HG02938 (cell line): ENCODE results near the gene NOL11.
"Not testable (repeated sequence)": the region's sequence is repeated elsewhere in the genome, so short reads cannot be mapped to it uniquely, and the experiment has no call there.

Source experiments
- ATAC-seq: cut with Tn5 transposase; IDR thresholded peaks from one replicate; pipeline ENCODE4 v1.9.1; 2021; ENCODE audit warnings: mild to moderate bottlenecking, moderate library complexity; ENCODE audit not compliant: unreplicated experiment

NOL11 gene

GRCh38 chr17:67707442-67707841 is 10.3 kb upstream of the NOL11 start:
- no peak for ATAC-seq

GRCh38 chr17:67708378-67708777 is 9.4 kb upstream of the NOL11 start:
- no peak for ATAC-seq

DNA sequence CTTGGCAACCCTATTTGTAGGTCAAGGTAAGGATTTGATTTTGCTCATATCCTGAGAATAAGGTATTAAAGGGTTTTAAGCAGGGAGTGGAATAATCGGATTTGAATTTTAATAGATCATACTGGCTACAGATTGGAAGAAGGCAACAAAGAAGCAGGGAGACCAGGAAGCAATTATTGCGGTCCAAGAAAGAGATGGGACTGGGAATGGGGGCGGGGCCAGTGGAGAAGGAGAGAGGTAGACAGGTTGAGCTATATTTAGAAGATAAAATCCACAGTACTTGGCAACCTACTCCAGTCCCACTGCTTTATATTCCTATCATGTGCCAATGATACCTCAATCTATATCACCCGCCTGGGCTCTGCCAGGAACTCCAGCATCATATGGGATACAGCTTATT is 5.8 kb upstream of the NOL11 start:
- no peak for ATAC-seq

DNA sequence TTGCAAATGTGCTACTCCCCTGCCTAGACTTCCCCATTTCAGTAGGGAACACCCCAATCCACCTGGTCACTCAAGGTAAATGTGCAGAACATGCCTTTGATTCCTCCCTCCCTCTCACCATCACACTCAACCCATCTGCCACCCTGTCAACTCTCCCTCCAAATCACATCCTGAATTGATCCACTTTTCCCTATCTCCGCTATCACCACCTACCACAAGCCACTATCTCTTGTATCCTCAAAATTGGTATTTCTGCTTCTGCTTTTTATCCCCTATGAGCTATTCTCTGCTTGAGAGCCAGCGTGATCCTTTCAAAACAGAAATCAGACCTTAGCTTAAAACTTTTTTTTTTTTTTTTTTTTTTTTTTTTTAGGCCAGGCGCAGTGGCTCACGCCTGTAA is 5.4 kb upstream of the NOL11 start:
- no peak for ATAC-seq

DNA sequence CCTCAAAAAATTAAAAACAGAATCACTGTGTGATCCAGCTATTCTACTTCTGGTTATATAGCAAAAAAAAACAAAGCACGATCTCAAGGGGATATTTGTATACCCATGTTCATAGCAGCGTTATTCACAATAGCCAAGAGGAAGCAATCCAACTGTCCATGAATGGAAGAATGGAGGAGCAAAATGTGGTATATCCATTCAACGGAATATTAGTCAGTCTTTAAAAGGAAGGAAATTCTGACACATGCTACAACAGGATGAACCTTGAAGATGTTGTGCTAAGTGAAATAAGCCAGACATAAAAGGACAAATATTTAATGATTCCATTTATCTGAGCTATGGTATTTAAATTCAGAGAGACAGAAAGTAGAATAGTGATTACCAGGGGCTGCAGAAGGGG is 4.6 kb upstream of the NOL11 start:
- ATAC-seq, result no peak

DNA sequence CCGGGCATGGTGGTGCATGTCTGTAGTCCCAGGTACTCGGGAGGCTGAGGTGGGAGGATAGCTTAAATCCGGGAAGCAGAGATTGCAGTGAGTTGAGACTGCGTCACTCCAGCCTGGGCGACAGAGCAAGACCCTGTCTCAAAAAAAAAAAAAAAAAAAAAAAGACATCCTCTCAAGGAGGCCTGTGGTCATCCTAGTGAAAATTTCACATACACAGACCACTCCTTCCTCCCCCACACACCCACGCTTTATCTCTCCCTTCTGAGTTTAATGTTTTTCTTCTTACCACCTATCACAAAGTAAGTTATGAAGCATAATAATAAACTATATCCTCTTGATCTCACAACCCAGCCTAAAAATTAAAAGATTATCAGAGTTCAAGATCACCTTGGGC is 1.3 kb upstream of the NOL11 start:
- no peak for ATAC-seq

DNA sequence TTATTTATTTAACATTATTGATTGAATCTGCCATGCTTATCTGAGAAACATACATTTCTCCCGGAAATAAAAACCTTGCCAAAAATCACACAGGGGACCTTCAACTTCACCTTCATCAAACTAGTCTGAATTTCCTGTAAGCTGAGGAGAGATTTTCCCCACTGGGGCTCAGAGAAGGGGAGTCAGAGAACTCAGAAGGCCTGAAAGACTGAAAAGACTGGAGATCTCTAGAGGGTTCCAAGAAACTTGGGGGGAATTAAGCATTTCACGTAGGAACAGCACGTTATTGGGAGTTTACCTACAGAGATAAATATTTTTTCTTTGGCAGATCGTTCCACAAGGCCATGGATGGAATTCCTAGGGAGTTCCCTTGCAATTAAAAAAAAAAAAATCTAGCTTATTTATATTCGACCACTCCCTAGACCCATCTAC is 528 bp upstream of the NOL11 start:
- ATAC-seq, result no peak

DNA sequence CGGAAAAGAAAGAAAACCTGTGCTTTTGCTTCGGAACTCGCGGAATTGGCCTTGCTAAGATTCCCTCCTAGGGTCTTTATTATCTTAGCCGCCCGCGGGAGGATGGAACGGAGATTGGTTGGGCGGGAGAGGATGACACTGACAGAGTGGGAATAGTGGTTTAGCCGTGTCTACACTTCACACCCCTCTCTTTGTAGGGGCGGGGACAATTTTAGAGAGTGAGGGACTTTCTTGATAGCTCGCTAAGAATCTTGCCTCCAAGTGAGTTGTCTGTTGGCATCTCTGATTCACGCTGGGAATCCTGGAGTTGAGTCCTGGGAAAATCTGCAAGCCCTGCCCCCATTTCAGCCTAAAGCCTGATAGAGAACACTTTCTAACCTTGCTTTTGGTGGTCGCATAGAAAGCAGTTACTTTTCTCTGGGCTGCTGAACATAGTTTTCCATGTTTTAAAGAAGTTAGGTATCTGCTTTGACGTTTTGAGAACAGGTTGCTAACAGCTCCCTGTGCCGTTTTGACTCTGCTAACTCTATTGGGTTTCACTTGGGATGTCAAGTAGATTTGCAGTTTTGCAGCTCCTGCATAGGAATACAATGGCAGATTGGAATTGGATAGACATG is 697 bp downstream of the NOL11 start:
- peak; percentile 19 for ATAC-seq

DNA sequence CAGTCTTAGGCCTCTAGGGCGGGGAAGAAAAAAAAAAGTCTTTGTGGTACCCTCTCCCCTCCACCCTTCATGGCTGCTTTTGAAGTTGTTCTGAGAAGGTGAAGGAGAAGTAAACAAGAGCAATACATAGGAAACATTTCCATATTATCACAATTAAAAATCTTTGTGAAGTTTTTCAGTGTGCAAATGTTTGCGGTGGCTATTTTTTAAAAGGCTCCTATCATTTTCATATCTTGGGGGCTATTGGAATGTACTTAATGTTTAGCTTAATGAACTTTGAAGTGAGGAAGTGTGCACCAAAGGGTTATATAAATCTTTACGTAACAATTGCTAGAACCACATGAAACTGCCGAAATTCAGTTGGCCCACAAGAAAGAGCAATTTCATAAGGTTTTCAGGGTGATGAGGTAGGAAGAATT is 7.6 kb downstream of the NOL11 start:
- ATAC-seq, result no peak

GRCh38 chr17:67725807-67726206 is 8.1 kb downstream of the NOL11 start:
- no peak for ATAC-seq

DNA sequence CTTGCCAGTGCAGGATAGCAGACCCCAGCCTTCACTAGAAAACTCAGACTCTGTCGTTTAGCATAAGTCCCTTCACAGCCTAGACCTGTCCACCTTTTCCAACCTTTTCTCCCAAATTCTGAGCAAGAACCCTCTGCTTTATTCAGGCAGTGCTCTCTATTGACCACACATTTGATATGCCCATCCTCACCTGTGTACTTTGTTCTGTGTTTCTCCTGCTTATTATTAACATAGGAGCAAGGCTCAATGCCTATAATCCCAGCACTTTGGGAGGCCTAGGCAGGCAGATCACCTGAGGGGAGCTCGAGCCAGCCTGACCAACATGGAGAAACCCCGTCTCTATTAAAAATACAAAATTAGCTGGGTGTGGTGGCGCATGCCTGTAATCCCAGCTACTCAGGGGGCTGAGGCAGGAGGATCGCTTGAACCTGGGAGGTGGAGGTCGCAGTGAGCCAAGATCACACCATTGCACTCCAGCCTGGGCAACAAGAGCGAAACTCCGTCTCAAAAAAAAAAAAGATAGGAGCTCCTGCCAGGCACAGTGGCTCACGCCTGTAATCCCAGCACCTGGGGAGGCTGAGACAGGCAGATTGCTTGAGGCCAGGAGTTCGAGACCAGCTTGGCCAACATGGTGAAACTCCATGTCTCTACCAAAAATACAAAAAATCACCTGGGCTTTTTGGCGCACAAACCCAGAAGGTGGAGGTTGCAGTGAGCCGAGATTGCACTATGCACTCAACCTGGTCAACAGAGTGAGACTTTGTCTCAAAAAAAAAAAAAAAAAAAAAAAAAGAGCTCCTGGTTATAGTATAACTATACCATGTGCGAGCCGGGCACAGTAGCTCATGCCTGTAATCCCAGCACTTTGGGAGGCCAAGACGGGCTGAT is 9.7 kb downstream of the NOL11 start:
- not testable (repeated sequence) for ATAC-seq

DNA sequence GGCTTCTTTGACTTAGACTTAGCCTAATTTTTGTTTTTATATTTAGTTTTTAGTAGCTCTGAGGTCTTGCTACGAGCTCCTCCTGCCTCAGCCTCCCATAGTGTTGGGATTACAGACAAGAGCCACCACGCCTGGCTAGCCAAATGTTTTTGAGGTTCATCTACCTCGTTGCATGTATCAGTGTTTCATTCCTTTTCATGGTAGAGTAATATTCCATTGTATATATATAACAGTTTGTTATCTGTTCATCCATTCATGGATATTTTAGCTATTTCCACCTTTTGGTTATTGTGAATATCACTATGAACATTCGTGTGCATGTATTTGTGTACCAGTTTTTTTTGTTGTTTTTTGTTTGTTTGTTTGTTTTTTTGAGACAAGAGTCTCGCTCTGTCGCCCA is 12.2 kb downstream of the NOL11 start:
- ATAC-seq, result no peak

GRCh38 chr17:67730731-67731130 is 13.0 kb downstream of the NOL11 start:
- ATAC-seq, result no peak

DNA sequence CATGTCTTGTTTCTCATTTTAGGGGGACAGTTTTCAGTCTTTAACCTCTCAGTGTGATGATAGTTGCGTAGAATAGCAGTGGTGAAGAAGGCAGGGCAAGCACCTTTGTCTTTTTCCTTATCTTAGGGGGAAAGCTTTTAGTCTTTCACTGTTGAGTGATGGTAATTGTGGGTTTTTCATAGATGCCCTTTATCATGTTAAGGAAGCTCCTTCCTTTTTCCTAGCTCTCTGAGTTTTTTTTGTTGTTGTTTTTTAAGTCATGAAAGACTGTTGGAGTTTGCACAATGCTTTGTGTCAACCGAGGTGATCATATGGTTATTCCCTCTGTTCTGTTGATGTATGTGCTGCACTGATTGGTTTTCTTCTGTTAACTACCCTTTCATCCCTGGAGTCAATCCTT is 15.7 kb downstream of the NOL11 start:
- ATAC-seq, result no peak

DNA sequence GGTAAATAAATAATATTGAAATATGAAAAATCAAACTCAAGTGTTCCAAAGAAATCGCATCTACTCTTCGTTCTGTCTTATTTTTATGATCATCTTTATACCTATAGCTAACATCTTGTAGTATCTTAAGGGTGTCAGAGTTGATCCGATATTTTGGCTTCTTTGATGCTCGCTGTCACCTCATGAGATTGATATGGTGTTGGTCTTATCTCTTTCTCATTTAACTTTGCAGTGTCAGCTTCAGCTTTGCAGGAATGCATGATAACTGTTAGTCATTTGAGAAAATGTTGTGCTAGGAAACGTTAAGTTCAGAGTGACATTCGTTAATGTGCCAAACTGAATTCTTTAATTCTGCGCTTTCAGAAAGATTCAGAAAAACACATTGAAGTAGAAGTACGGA is 19.4 kb downstream of the NOL11 start:
- no peak for ATAC-seq

GRCh38 chr17:67742025-67742424 is 24.3 kb downstream of the NOL11 start:
- ATAC-seq, result no peak

DNA sequence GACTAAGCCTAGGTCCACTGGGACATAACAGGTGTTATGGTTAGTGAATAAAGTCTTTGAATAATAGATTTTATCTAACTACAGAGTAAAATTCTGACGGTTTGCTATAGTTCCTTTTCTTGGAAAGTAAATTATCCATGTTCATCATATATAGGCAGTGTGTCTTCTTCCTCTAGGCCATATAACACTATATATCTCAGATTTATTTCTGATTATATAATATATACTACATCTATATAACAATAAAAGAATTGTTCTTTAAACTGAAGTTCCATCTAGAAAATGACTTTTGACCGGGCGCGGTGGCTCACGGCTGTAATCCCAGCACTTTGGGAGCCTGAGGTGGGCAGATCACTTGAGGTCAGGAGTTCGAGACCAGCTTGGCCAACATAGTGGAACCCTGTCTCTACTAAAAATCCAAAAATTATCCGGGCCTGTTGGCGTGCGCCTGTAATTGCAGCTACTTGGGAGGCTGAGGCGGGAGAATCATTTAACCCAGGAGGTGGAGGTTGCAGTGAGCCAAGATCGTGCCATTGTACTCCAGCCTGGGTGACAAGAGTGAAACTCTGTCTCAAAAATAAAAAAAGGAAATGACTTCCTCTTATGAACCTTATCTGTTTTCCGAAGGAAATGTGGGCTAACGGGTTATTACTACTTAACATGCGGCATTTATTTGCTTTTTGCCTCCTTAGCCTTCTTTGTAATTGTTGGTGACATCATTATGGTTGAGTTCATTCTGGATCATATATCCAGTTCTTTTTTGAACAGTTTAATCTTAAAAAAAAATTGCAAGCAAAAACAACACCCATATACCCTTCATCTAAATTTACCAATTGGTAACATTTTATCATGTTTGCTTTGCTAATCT is 29.2 kb downstream of the NOL11 start:
- no peak for ATAC-seq

DNA sequence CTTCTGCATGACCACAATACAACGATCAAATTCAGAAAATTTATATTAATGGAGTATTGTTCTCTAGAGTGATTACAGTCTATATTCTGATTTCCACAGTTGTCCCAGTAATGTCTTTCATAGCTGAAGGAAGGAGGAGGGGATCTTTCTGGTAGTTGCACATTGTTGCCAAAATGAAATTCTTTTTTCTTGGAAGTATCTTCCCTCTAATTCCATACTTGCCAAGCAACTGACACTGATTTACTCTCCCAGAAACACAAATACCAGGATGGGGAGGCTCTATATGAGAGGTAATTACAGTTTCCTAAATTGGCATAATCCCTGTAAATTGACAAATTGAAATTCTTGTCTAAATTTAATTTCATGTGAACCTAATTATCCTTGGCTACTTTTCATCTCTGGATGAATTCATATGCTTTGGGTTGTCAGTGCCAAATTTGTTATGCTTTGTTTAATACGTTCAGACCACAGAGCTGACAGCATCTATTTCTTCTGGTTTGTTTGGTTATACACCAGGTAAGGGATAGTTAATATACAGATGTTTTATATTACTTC is 30.0 kb downstream of the NOL11 start:
- no peak for ATAC-seq

DNA sequence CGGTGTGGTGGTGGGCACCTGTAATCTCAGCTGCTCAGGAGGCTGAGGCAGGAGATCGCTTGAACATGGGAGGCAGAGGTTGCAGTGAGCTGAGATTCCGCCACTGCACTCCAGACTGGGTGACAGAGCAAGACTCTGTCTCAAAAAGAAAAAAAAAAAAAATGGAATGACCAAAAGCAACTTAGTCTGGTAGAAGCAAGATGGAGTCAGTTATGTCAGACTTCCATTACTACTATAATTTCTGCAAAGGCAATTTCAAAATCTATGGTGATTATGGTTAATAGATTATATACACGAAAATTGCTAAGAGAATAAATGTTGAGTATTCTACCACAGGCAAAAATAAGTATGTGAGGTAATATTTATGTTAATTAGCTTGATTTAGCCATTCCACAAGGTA is 32.3 kb downstream of the NOL11 start:
- ATAC-seq, result no peak

- no peak for ATAC-seq
Measured at GRCh38 chr17:67751101-67752074, 33.7 kb downstream of the NOL11 start.
